OCI-LY3 (cell line): ENCODE data around the gene NOP9.

Experiments used
- CTCF ChIP-seq: fragments of 200-600, 300-600 bp; sonication (generic); IDR thresholded peaks from 2 replicates; pipeline ENCODE4 v1.5.1; 2014; ENCODE audit warnings: antibody characterized with exemption, low read length, low read depth
- EZH2phosphoT487 ChIP-seq: fragments of 200-600 bp; shearing (Covaris generic); IDR thresholded peaks from 2 replicates; pipeline ENCODE4 v1.6.1; 2018; ENCODE audit warnings: antibody characterized with exemption, mixed run types, low read depth

- no peak for TF ChIP-seq CTCF
- no peak for TF ChIP-seq EZH2phosphoT487
These were observed 13.3 kb downstream of the NOP9 start for GRCh38 chr14:24312736-24313507.
